H1 (cell line): ENCODE results near the gene UGT1A8.

ENCODE experiments used
- ASH2L ChIP-seq: fragments of 200-600, 300-600 bp; sonication (generic); IDR thresholded peaks from one replicate; pipeline ENCODE4 v1.7.1; 2017; ENCODE audit warnings: low read length
- CBX8 ChIP-seq: fragments of 300-800, 300-1000 bp; sonication (generic); IDR thresholded peaks from 2 replicates; pipeline ENCODE4 v1.7.1; 2016; ENCODE audit warnings: low read depth, low read length, borderline replicate concordance
- CTCF ChIP-seq, 3 experiments: IDR thresholded peaks; 1 replicate in 2 of 3; 2 replicates in 1 of 3; pipeline versions ENCODE4 v1.5.1 to v1.6.1; 2011; ENCODE audit warnings: low read length in 3 of 3, mild to moderate bottlenecking in 3 of 3, inconsistent platforms in 2 of 3, low read depth in 1 of 3, moderate library complexity in 1 of 3; ENCODE audit not compliant: insufficient read depth in 1 of 3; ENCODE audit errors: control extremely low read depth in 1 of 3
- MAX ChIP-seq: IDR thresholded peaks from 2 replicates; pipeline ENCODE4 v1.6.1; 2012; ENCODE audit warnings: inconsistent platforms
- RXRA ChIP-seq: IDR thresholded peaks from 2 replicates; pipeline ENCODE4 v1.6.1; 2011; ENCODE audit warnings: low read depth, mild to moderate bottlenecking, low read length, moderate library complexity; ENCODE audit not compliant: insufficient read depth

GRCh38 chr2:233681521-233682099 is 64.2 kb downstream of the UGT1A8 start, which contains the start of gene UGT1A7:
- TF ChIP-seq ASH2L (no peak), RXRA (no peak), CBX8 (no peak), MAX (no peak), CTCF (IDR thresholded peaks at IDR 0.05; ENCODE audit: control extremely low read depth in 1 of 3, insufficient read depth in 1 of 3, low read depth in 1 of 3, low read length in 3 of 3) (no peak)
